Transverse colon (tissue), 4 donors: ENCODE data around the gene PXT1. TPM values are rescaled to one million over a fixed set of nuclear protein-coding genes. Genes with fewer than 3 reads are reported as not detected.

Source experiments
- DNase-seq: peaks from one replicate; pipeline ENCODE4 v3.0.0-alpha.2; 2019
- H3K27ac ChIP-seq, 4 donors: fragments of 200-600 bp; sonication (generic); 2 replicates each; pipeline ENCODE4 v1.5.1; 2016 to 2018; ENCODE audit warnings: inconsistent platforms in 4 of 4
- H3K27me3 ChIP-seq: fragments of 200-600 bp; sonication (generic); 2 replicates; pipeline ENCODE4 v1.5.1; 2017; ENCODE audit warnings: inconsistent platforms
- H3K36me3 ChIP-seq, 4 donors: fragments of 200-600 bp; sonication (generic); 2 replicates each; pipeline ENCODE4 v1.5.1; 2017 to 2019; ENCODE audit warnings: inconsistent platforms in 4 of 4
- H3K4me1 ChIP-seq, 4 donors: fragments of 200-600 bp; sonication (generic); 2 replicates each; pipeline ENCODE4 v1.5.1; 2017 to 2020; ENCODE audit warnings: inconsistent platforms in 4 of 4
- H3K4me3 ChIP-seq, 4 donors: fragments of 200-600 bp; sonication (generic); 1 replicate in 1 of 4; 2 replicates in 3 of 4; pipeline versions ENCODE4 v1.5.1 to v1.6.1; 2017 to 2019; ENCODE audit warnings: inconsistent platforms in 4 of 4
- H3K9me3 ChIP-seq, 2 donors: fragments of 200-600 bp; sonication (generic); 2 replicates each; pipeline ENCODE4 v1.5.1; 2017 to 2019; ENCODE audit warnings: inconsistent platforms in 2 of 2
- EP300 ChIP-seq: sonication (generic); formaldehyde crosslinking; IDR thresholded peaks from one replicate; pipeline ENCODE4 v1.6.1; 2017; ENCODE audit warnings: antibody characterized with exemption, low read depth
- POLR2A ChIP-seq: fragments of 450-650 bp; IDR thresholded peaks from one replicate; pipeline ENCODE4 v1.6.1; 2016; ENCODE audit warnings: antibody characterized with exemption, mild to moderate bottlenecking, moderate library complexity
- POLR2AphosphoS5 ChIP-seq, 3 donors: sonication (generic); formaldehyde crosslinking; IDR thresholded peaks; one replicate each; pipeline ENCODE4 v1.6.1; 2016; ENCODE audit warnings: antibody characterized with exemption in 3 of 3
- WGBS, 2 donors: methylation state at CpG; one replicate each; pipeline ENCODE4 v1.1.5; 2018; ENCODE audit warnings: low coverage in 1 of 2; 5-methylcytosine and 5-hydroxymethylcytosine counted together
- in situ Hi-C, 4 donors: fragments of 200-750 bp; cut with MboI; loops; one replicate each; pipeline versions ENCODE4 v1.15.0 to v1.15.1; 2017; ENCODE audit warnings: low sequenced_read_pairs in 3 of 4, low pct_ligation_motif_present in 1 of 4, low pct_unique_long_range_greater_than_20kb in 1 of 4
- intact Hi-C: fragments of 100-400 bp; cut with DNase I; formaldehyde crosslinking; loops from one replicate; pipeline ENCODE4 v1.15.1; 2023; ENCODE audit warnings: low total_unique reads
- total RNA-seq, 4 donors: library from RNA; depleted of rRNA; stranded (reverse); fragments of >200 nt; gene quantifications; one replicate each; pipeline ENCODE4 v1.1.0, GENCODE V29; 2016
- TF ChIP-seq, protein P1 (sequence below), 5 experiments: fragments of 200-600 bp in 3 of 5; fragments of 450-650 bp in 2 of 5; sonication (generic) in 3 of 5; IDR thresholded peaks; 1 replicate in 2 of 5; 2 replicates in 3 of 5; pipeline ENCODE4 v1.5.1; 2016 to 2017; ENCODE audit warnings: antibody characterized with exemption in 5 of 5, inconsistent platforms in 3 of 5, mild to moderate bottlenecking in 2 of 5, moderate library complexity in 1 of 5

The PXT1 gene
- total RNA-seq, 4 donors from 2014 or later: 0.14 TPM; not detected in 3

DNA sequence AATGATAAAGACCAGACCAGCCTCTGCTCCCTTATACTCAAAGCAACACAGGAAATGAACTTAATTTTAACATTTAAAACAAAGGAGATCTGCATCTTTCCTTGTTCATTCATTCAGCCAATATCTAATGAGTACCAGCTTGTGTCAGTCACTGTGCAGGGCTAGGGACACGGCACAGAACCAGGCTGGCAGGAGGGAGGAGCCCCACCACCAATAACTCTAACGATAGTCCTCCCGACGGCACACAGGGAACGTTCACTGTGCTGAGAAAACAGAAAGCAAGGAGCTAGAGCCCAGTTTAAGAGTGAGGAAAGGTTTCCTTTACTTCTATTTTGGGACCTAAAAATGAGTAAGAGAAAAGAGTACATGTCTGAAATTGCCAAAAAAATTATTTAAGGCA is 65.1 kb downstream of the PXT1 start:
- intact Hi-C loops: no loop called here
- no peak overlapping the region for H3K4me3 ChIP-seq
- H3K27ac ChIP-seq: no peak overlapping the region
- no peak for DNase-seq
- H3K27me3 ChIP-seq: no peaks in the 10 kb centered on the region
- no peaks in the 10 kb centered on the region for H3K4me1 ChIP-seq
- TF ChIP-seq POLR2A (no peak), POLR2AphosphoS5 (IDR thresholded peaks at IDR 0.05) (no peak), EP300 (no peak)
- TF ChIP-seq, protein P1, sequence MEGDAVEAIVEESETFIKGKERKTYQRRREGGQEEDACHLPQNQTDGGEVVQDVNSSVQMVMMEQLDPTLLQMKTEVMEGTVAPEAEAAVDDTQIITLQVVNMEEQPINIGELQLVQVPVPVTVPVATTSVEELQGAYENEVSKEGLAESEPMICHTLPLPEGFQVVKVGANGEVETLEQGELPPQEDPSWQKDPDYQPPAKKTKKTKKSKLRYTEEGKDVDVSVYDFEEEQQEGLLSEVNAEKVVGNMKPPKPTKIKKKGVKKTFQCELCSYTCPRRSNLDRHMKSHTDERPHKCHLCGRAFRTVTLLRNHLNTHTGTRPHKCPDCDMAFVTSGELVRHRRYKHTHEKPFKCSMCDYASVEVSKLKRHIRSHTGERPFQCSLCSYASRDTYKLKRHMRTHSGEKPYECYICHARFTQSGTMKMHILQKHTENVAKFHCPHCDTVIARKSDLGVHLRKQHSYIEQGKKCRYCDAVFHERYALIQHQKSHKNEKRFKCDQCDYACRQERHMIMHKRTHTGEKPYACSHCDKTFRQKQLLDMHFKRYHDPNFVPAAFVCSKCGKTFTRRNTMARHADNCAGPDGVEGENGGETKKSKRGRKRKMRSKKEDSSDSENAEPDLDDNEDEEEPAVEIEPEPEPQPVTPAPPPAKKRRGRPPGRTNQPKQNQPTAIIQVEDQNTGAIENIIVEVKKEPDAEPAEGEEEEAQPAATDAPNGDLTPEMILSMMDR (IDR thresholded peaks at IDR 0.05): no peak
- in situ Hi-C loops: no loop called here
- 81 to 88% methylated on average over 4 to 5 of the region's 5 CpGs for WGBS, 2 donors
- no peaks in the 10 kb centered on the region for H3K9me3 ChIP-seq
- H3K36me3 ChIP-seq: no peaks in the 10 kb centered on the region

GRCh38 chr6:36376742-36377141 is 65.9 kb downstream of the PXT1 start:
- no peak overlapping the region for H3K27ac ChIP-seq
- no peak for TF ChIP-seq POLR2A
- no peak for TF ChIP-seq POLR2AphosphoS5 (IDR thresholded peaks at IDR 0.05)
- no peak for TF ChIP-seq EP300
- TF ChIP-seq, protein P1 (IDR thresholded peaks at IDR 0.05): no peak
- no peaks in the 10 kb centered on the region for H3K9me3 ChIP-seq
- in situ Hi-C loops (no loop called here), intact Hi-C loops (no loop called here)
- no peaks in the 10 kb centered on the region for H3K36me3 ChIP-seq
- H3K4me1 ChIP-seq: no peaks in the 10 kb centered on the region
- no peak overlapping the region for H3K4me3 ChIP-seq
- H3K27me3 ChIP-seq: no peaks in the 10 kb centered on the region
- 80 to 94% methylated on average over 2 to 8 of the region's 8 CpGs for WGBS, 2 donors
- DNase-seq: no peak

DNA sequence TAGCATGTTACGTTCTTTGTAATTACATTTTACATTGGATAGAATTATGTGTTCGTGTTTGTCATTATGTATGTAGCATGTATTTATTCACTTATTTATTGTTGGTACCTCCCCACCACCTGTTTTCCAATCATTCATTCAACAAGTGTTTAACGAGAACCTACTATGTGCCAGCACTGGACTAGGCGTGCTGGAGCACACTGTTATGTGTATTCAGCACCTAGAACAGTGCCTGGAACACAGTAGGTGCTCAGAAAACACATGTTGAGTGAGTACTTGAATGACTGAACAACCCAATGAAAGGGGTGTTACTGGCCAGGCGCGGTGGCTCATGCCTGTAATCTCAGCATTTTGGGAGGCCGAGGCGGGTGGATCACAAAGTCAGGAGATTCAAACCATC is 66.5 kb downstream of the PXT1 start:
- Histone ChIP-seq H3K9me3 (no peaks in the 10 kb centered on the region), H3K36me3 (no peaks in the 10 kb centered on the region), H3K27ac (no peak overlapping the region), H3K27me3 (no peaks in the 10 kb centered on the region), H3K4me1 (no peaks in the 10 kb centered on the region), H3K4me3 (no peak overlapping the region)
- intact Hi-C loops: no loop called here
- WGBS, 2 donors: 93 to 100% methylated on average over 2 to 8 of the region's 8 CpGs
- TF ChIP-seq, protein P1 (IDR thresholded peaks at IDR 0.05): no peak
- in situ Hi-C loops: no loop called here
- no peak for DNase-seq

DNA sequence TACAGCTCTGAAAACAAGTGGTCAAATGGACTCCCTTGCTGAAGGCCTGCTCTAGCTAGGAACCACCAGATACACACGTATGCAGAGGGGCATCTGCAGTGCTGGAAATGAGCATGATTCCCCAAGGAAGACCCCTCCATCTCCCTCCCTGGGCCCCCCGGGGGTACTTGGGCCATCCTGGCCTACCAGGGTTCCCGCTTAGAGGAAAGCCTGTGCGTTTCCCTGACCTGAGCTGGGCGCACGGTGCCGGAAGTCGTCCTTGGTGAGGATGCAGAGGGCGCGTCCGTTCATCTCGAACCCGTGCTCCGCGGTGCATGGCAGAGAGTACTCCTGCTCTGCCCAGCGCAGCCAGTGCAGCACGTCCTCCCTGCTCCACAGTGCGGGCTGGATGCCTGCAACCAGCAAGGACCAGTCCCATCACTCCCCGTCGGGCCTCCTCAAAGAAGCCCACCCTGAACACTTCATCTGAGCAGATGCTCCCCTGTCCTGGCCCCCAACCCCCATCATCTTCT is 67.0 kb downstream of the PXT1 start:
- Histone ChIP-seq H3K36me3 (no peaks in the 10 kb centered on the region), H3K27ac (no peak overlapping the region), H3K27me3 (no peaks in the 10 kb centered on the region), H3K4me1 (no peaks in the 10 kb centered on the region), H3K4me3 (no peak overlapping the region), H3K9me3 (no peaks in the 10 kb centered on the region)
- intact Hi-C loops (no loop called here), in situ Hi-C loops (no loop called here)
- WGBS, 2 donors: 92 to 93% methylated on average over 2 to 20 of the region's 20 CpGs
- TF ChIP-seq POLR2A (no peak), EP300 (no peak), POLR2AphosphoS5 (IDR thresholded peaks at IDR 0.05) (no peak)
- TF ChIP-seq, protein P1 (IDR thresholded peaks at IDR 0.05): no peak
- DNase-seq: no peak
